ENCODE data around the gene PIGC.

The PIGC gene

GRCh38 chr1:172477216-172477615, 33.3 kb upstream of the PIGC start:
- no peak overlapping the region for H3K4me3 ChIP-seq (ENCODE audit: control insufficient read depth, low read depth, low read length)
- no peak for DNase-seq (ENCODE audit: low read depth)
- TF ChIP-seq, protein P1, sequence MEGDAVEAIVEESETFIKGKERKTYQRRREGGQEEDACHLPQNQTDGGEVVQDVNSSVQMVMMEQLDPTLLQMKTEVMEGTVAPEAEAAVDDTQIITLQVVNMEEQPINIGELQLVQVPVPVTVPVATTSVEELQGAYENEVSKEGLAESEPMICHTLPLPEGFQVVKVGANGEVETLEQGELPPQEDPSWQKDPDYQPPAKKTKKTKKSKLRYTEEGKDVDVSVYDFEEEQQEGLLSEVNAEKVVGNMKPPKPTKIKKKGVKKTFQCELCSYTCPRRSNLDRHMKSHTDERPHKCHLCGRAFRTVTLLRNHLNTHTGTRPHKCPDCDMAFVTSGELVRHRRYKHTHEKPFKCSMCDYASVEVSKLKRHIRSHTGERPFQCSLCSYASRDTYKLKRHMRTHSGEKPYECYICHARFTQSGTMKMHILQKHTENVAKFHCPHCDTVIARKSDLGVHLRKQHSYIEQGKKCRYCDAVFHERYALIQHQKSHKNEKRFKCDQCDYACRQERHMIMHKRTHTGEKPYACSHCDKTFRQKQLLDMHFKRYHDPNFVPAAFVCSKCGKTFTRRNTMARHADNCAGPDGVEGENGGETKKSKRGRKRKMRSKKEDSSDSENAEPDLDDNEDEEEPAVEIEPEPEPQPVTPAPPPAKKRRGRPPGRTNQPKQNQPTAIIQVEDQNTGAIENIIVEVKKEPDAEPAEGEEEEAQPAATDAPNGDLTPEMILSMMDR (IDR thresholded peaks at IDR 0.05; ENCODE audit: control insufficient read depth, insufficient read depth, low read depth, low read length, missing control alignments) = no peak

DNA sequence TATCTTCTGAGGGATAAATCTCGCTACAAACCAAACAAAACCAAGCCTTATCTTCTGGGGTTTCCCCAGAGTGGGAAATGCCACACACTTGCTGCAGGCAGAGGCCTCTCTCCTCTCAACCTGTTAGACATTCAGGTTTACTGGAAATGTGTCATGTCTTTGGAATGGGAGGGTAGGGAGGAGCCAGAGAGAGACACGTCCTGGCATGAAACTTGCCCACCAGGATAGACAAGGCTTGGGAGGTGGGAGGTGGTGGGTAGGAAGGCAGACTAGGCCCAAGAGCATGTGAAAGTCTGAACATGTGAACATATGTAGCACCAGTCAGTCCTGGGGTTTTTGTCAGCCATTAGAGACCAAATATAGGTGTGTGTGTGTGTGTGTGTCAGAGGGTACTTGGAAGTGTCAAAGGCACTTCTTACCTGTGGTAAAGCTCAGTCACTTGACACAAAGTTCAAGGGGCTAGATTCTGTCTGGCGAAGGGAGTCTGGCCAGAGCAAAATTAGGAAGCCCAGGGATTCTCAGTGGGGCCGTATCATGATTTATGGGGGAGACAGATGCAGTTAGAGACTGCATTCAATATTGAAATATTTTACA, 32.4 kb upstream of the PIGC start:
- H3K4me3 ChIP-seq (ENCODE audit: control insufficient read depth, low read depth, low read length) = no peak overlapping the region
- TF ChIP-seq, protein P1 (IDR thresholded peaks at IDR 0.05; ENCODE audit: control insufficient read depth, insufficient read depth, low read depth, low read length, missing control alignments) = no peak
- DNase-seq (ENCODE audit: low read depth) = no peak

DNA sequence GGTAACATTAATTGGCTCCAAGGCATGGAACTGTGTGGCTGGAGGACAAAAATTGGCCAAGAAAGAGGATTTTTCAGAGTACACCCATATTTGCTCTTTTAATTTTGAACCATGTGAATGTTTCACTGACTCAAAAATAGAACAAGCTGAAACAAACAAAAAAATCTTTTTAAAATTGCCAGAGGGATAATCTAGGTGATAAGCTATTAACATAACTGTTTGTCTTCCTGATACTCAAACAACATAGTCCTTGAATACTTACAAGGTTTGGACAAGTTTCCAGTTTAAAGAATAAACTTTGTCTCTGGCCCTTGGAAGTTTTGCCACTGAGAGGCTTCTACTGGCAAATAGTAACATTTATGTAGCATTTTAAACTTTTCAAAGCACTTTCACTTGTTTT, 30.0 kb upstream of the PIGC start:
- DNase-seq (ENCODE audit: low read depth) = no peak
- TF ChIP-seq, protein P1 (IDR thresholded peaks at IDR 0.05; ENCODE audit: control insufficient read depth, insufficient read depth, low read depth, low read length, missing control alignments) = no peak
- no peak overlapping the region for H3K4me3 ChIP-seq (ENCODE audit: control insufficient read depth, low read depth, low read length)

- no peak for DNase-seq (ENCODE audit: low read depth)
- no peak overlapping the region for H3K4me3 ChIP-seq (ENCODE audit: control insufficient read depth, low read depth, low read length)
- TF ChIP-seq, protein P1 (IDR thresholded peaks at IDR 0.05; ENCODE audit: control insufficient read depth, insufficient read depth, low read depth, low read length, missing control alignments) = no peak
These were observed 29.4 kb upstream of the PIGC start for GRCh38 chr1:172473302-172473701.

DNA sequence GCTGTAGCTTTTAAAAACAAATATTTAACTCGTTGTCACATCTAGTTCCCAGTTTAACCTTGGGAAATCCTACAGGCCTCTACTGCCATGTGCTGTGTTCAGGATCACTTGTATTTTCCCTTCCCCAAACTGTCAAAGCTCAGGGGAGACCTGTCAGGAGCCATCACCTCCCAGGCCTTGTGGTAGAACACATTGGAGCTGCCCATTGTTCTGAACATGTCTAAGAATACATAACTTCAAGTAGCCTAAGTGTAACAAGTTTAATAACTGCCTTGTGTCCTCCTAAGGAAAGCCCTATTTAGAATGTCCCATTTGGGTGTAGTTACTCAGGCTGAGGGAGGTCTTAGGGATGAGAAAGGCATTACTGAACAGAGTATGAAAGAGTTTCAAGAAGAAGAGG, 28.6 kb upstream of the PIGC start:
- no peak for DNase-seq (ENCODE audit: low read depth)
- no peak overlapping the region for H3K4me3 ChIP-seq (ENCODE audit: control insufficient read depth, low read depth, low read length)
- TF ChIP-seq, protein P1 (IDR thresholded peaks at IDR 0.05; ENCODE audit: control insufficient read depth, insufficient read depth, low read depth, low read length, missing control alignments) = no peak

DNA sequence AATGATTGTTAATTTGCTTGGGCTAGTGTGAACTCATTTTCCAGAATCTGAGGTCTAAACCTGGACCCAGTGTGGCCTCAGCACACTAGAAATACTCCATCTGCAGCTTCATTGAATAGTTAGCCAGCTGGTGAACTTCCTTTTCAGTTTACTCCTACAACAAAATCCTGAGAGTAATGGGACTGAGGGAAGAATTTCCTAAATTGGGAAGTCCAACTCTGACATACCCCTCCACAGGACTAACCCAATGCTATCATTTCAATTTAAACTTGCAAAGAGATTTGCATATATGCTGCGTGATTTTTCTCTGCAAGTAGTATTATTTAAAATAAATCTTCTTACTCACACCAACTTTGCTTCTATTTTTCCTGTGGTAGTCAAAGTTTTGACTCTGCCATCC, 27.8 kb upstream of the PIGC start:
- DNase-seq (ENCODE audit: low read depth) = no peak
- no peak overlapping the region for H3K4me3 ChIP-seq (ENCODE audit: control insufficient read depth, low read depth, low read length)
- TF ChIP-seq, protein P1 (IDR thresholded peaks at IDR 0.05; ENCODE audit: control insufficient read depth, insufficient read depth, low read depth, low read length, missing control alignments) = no peak

GRCh38 chr1:172470149-172470548, 26.3 kb upstream of the PIGC start:
- DNase-seq (ENCODE audit: low read depth) = no peak
- H3K4me3 ChIP-seq (ENCODE audit: control insufficient read depth, low read depth, low read length) = no peak overlapping the region

More at GRCh38 chr1:172470149-172470548, 26.3 kb upstream of the PIGC start:
- TF ChIP-seq, protein P1 (IDR thresholded peaks at IDR 0.05; ENCODE audit: control insufficient read depth, insufficient read depth, low read depth, low read length, missing control alignments) = no peak

Data from AG09309 (cell line).